A673 (cell line): ENCODE measurements around the gene DPYSL4. TPM values are rescaled to one million over a fixed set of nuclear protein-coding genes. Genes with fewer than 3 reads are reported as not detected.

Experiments
- BruUV-seq: library from RNA; stranded (reverse); fragments of 400-500 nt; replicated peaks from 2 replicates; lab custom pipeline; 2021; lab: Mats Ljungman, UMichigan
- CTCF ChIA-PET: fragments of 300-600 bp; sonication (Branson Sonifier 250); formaldehyde crosslinking; loops from one replicate; lab custom pipeline; 2022; ENCODE audit warnings: antibody characterized with exemption; lab: Charles Lee
- POLR2A ChIA-PET: fragments of 300-600 bp; sonication (Branson Sonifier 250); formaldehyde crosslinking; loops from one replicate; lab custom pipeline; 2022; ENCODE audit warnings: antibody characterized with exemption; ENCODE audit not compliant: low non-redundant PET; lab: Charles Lee
- DNase-seq: peaks from one replicate; pipeline ENCODE4 v3.0.0-alpha.2; 2015; ENCODE audit warnings: low spot score
- H3K27ac ChIP-seq: fragments of 200-600 bp; sonication (generic); 2 replicates; pipeline ENCODE4 v1.5.1; 2016; ENCODE audit warnings: mixed run types, low read depth, mild to moderate bottlenecking, mixed read lengths, antibody characterized with exemption, low read length; ENCODE audit not compliant: poor library complexity, severe bottlenecking
- H3K27me3 ChIP-seq: fragments of 200-600 bp; sonication (generic); replicated peaks from 2 replicates; pipeline ENCODE4 v1.6.1; 2017; ENCODE audit warnings: mixed run types, low read depth, mild to moderate bottlenecking, mixed read lengths, antibody characterized with exemption, low read length; ENCODE audit not compliant: insufficient read depth, poor library complexity
- H3K36me3 ChIP-seq: fragments of 200-600 bp; sonication (generic); 2 replicates; pipeline ENCODE4 v1.6.1; 2016; ENCODE audit warnings: mixed run types, mild to moderate bottlenecking, mixed read lengths, antibody characterized with exemption, low read length; ENCODE audit not compliant: insufficient read depth, poor library complexity, severe bottlenecking
- H3K4me1 ChIP-seq: fragments of 200-600 bp; sonication (generic); 2 replicates; pipeline ENCODE4 v1.6.1; 2017; ENCODE audit warnings: mixed run types, mild to moderate bottlenecking, mixed read lengths, antibody characterized with exemption, low read length; ENCODE audit not compliant: insufficient read depth, poor library complexity, severe bottlenecking
- H3K4me3 ChIP-seq: fragments of 200-600 bp; sonication (generic); 2 replicates; pipeline ENCODE4 v1.5.1; 2016; ENCODE audit warnings: low read depth, mixed run types, mild to moderate bottlenecking, mixed read lengths, low read length; ENCODE audit not compliant: poor library complexity, severe bottlenecking
- H3K9me3 ChIP-seq: fragments of 200-600 bp; sonication (generic); 2 replicates; pipeline ENCODE4 v1.6.1; 2016; ENCODE audit warnings: mixed run types, low read depth, mild to moderate bottlenecking, mixed read lengths, antibody characterized with exemption, low read length; ENCODE audit not compliant: poor library complexity, severe bottlenecking
- EZH2 ChIP-seq: fragments of 200-600 bp; sonication (generic); IDR thresholded peaks from 2 replicates; pipeline ENCODE4 v1.6.1; 2017; ENCODE audit warnings: borderline replicate concordance, low read depth, mild to moderate bottlenecking, mixed read lengths, antibody characterized with exemption, low read length; ENCODE audit not compliant: poor library complexity, severe bottlenecking
- intact Hi-C: fragments of 100-400 bp; cut with micrococcal nuclease; formaldehyde crosslinking; loops from one replicate; pipeline ENCODE4 v1.10.0; 2022; ENCODE audit not compliant: unreplicated experiment
- total RNA-seq: library from RNA; stranded (reverse); gene quantifications from 2 replicates; pipeline ENCODE4 v1.2.3, GENCODE V29; 2021
- TF ChIP-seq, protein P1 (sequence below): fragments of 300-800, 200-600 bp; sonication (generic); conservative IDR thresholded peaks from 2 replicates; pipeline ENCODE4 v1.5.1; 2017; ENCODE audit warnings: low read depth, mild to moderate bottlenecking, antibody characterized with exemption, low read length, moderate library complexity, mixed read lengths

Gene DPYSL4
- total RNA-seq, 1 experiment from 2014 or later = 13.1 TPM

DNA sequence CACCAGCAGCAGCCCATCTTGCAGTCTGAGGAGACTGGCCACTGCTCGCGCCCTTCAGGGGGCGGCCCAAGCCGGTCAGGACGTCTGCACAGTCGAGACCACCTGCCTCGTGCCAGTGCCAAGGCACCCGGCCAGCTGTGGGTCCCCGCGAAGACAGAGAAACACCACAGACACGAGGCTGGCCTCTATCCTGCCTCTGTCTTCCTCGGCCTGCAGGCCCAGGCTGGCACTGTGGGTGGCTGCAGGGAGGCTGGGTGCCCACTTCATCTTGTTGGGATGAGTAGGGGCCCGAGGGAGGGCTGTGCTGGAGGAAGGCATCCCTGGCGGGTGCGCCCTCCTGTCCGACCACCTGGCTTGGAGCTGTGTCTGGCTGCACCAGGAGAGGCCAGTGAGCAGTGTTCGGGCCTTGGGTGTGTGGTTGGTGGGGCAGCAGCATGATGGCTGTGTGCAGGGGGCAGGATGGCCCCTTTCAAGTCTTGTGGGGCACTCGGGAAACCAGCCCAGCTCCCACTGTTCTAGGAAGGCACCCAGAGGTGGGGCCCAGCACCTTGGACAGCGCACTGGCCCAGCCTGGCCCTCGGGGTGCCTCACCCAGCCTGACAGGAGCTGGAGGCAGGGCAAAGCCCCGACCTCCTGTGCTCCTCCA, 7.3 kb downstream of the DPYSL4 start:
- no peak for DNase-seq
- ChIA-PET POLR2A (no interaction called here), CTCF (no interaction called here)
- no peaks in the 10 kb centered on the region for H3K4me1 ChIP-seq
- no peaks in the 10 kb centered on the region for H3K27me3 ChIP-seq
- intact Hi-C loops = no loop called here
- no TSS peak for BruUV-seq
- no peaks in the 10 kb centered on the region for H3K36me3 ChIP-seq
- H3K27ac ChIP-seq = no peak overlapping the region
- H3K9me3 ChIP-seq = no peaks in the 10 kb centered on the region
- TF ChIP-seq, protein P1, sequence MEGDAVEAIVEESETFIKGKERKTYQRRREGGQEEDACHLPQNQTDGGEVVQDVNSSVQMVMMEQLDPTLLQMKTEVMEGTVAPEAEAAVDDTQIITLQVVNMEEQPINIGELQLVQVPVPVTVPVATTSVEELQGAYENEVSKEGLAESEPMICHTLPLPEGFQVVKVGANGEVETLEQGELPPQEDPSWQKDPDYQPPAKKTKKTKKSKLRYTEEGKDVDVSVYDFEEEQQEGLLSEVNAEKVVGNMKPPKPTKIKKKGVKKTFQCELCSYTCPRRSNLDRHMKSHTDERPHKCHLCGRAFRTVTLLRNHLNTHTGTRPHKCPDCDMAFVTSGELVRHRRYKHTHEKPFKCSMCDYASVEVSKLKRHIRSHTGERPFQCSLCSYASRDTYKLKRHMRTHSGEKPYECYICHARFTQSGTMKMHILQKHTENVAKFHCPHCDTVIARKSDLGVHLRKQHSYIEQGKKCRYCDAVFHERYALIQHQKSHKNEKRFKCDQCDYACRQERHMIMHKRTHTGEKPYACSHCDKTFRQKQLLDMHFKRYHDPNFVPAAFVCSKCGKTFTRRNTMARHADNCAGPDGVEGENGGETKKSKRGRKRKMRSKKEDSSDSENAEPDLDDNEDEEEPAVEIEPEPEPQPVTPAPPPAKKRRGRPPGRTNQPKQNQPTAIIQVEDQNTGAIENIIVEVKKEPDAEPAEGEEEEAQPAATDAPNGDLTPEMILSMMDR = no peak
- no peak for TF ChIP-seq EZH2
- H3K4me3 ChIP-seq = no peak overlapping the region

DNA sequence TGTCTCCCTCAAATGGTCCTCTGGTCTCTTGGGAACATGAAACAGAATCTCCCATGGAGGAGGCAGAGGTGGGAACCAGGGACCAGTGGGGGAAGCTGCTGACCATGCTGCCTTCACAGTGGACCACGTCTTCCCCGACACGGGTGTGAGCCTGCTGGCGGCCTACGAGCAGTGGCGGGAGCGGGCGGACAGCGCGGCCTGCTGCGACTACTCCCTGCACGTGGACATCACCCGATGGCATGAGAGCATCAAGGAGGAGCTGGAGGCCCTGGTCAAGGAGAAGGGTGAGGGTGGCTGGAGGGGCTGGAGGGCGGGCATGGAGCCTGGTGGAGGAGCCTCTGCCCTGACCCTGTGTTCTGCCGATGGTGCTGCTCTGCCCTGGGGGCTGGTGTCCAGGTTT, 8.0 kb downstream of the DPYSL4 start:
- no peaks in the 10 kb centered on the region for H3K9me3 ChIP-seq
- no peak for DNase-seq
- H3K4me3 ChIP-seq = no peak overlapping the region
- H3K36me3 ChIP-seq = no peaks in the 10 kb centered on the region
- H3K27me3 ChIP-seq = no peaks in the 10 kb centered on the region
- TF ChIP-seq EZH2 = no peak
- TF ChIP-seq, protein P1 = no peak
- H3K27ac ChIP-seq = no peak overlapping the region
- POLR2A ChIA-PET = no interaction called here
- CTCF ChIA-PET = no interaction called here
- intact Hi-C loops = no loop called here
- no TSS peak for BruUV-seq
- H3K4me1 ChIP-seq = no peaks in the 10 kb centered on the region

DNA sequence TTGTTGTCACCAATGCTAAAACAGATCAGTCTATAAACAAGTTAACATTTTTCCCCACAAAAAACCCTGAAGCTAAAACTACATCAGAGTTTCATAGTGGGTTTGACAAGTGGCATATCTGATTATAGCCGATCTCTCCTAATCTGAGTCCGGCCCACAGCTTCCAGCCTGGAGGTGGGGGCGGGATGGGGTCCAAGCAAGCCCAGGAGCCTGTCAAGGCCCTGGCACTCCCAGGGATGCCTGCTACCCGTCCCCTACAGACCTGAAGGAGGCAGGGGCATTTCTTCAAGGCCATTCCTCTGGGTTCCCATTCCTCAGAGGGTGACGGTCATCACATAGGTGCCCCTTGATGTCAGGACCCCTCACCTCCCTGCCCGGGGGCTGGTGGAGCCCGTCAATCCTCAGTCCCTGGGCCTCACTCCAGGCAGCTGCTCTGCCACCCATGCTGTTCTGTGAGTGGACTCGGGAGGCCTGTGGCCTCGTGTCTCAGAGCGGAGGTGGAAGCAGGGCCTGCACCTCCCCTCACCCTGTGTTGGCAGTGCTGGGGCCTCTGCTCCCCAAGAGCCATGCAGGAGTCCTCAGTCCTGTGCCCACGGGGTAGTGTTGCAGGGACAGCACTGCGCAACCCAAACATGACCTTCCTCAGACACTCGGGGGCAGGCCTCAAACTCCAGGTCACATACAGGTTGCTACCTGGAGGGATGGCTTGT, 8.8 kb downstream of the DPYSL4 start:
- POLR2A ChIA-PET = no interaction called here
- Histone ChIP-seq H3K36me3 (no peaks in the 10 kb centered on the region), H3K27ac (no peak overlapping the region), H3K27me3 (no peaks in the 10 kb centered on the region), H3K4me1 (no peaks in the 10 kb centered on the region), H3K9me3 (no peaks in the 10 kb centered on the region), H3K4me3 (no peak overlapping the region)
- TF ChIP-seq EZH2 = no peak
- no peak for DNase-seq
- CTCF ChIA-PET = no interaction called here
- intact Hi-C loops = no loop called here
- no TSS peak for BruUV-seq
